K562 (cell line): ENCODE results near the gene CDK14. TPM values are rescaled to one million over a fixed set of nuclear protein-coding genes. Genes with fewer than 3 reads are reported as not detected.

ENCODE experiments used
- ATAC-seq: fragments of 200-7000 bp; cut with Tn5 transposase; 3 replicates; pipeline ENCODE4 v1.9.1; 2020; ENCODE audit warnings: moderate library complexity
- BruUV-seq: library from RNA; stranded (reverse); fragments of 400-500 nt; replicated peaks from 2 replicates; lab custom pipeline; 2021; lab: Mats Ljungman, UMichigan
- CTCF ChIA-PET: fragments of 300-600 bp; formaldehyde crosslinking; extraction: SDS; loops from one replicate; lab custom pipeline; 2021; ENCODE audit warnings: low intra/inter-chr PET ratio; lab: Yijun Ruan, JAX
- POLR2A ChIA-PET: fragments of 300-600, 350-650 bp; sonication (Branson Sonifier 250); formaldehyde crosslinking; extraction: SDS; loops from one replicate; lab custom pipeline; 2021; ENCODE audit warnings: antibody characterized with exemption, inconsistent platforms; lab: Yijun Ruan, JAX
- DNase-seq, 4 experiments: peaks; one replicate each; pipeline versions ENCODE4 v3.0.0 to v3.0.0-alpha.2; 2011 to 2018; ENCODE audit warnings: low spot score in 3 of 4, mixed read lengths in 3 of 4; ENCODE audit errors: extremely low read depth in 1 of 4
- FAIRE-seq: peaks from 2 replicates; lab custom pipeline; 2011; peaks lifted over from hg19 to GRCh38; lab: Jason Lieb, UNC
- H2AFZ ChIP-seq: 2 replicates; pipeline ENCODE4 v1.6.0; 2011; ENCODE audit warnings: low read depth, low read length, control low read depth, inconsistent platforms
- H3K27ac ChIP-seq: fragments of 200-600 bp; 3 replicates; pipeline ENCODE4 v1.8.0; 2011; ENCODE audit warnings: low read depth, mild to moderate bottlenecking, control low read depth, inconsistent platforms, low read length, moderate library complexity, mixed read lengths; ENCODE audit errors: extremely low read depth
- H3K27me3 ChIP-seq, 2 experiments: fragments of 300-600 bp in 1 of 2; 2 replicates in 1 of 2; 3 replicates in 1 of 2; pipeline versions ENCODE4 v1.6.0 to v1.8.0; 2011; ENCODE audit warnings: inconsistent platforms in 2 of 2, low read length in 2 of 2, mild to moderate bottlenecking in 1 of 2, mixed read lengths in 1 of 2, moderate library complexity in 1 of 2; ENCODE audit not compliant: control insufficient read depth in 2 of 2, insufficient read depth in 2 of 2
- H3K36me3 ChIP-seq: fragments of 300-600 bp; 3 replicates; pipeline ENCODE4 v1.8.0; 2011; ENCODE audit warnings: mild to moderate bottlenecking, low read length, inconsistent platforms; ENCODE audit not compliant: control insufficient read depth, insufficient read depth
- H3K4me1 ChIP-seq, 2 experiments: fragments of 200-600 bp in 1 of 2; replicated peaks in 1 of 2; 2 replicates in 1 of 2; 3 replicates in 1 of 2; pipeline versions ENCODE4 v1.5.1 to v1.8.0; 2011; ENCODE audit warnings: inconsistent platforms in 2 of 2, low read length in 2 of 2, mild to moderate bottlenecking in 1 of 2, mixed read lengths in 1 of 2, moderate library complexity in 1 of 2; ENCODE audit not compliant: control insufficient read depth in 2 of 2, insufficient read depth in 2 of 2
- H3K4me2 ChIP-seq: 2 replicates; pipeline ENCODE4 v1.6.1; 2011; ENCODE audit warnings: low read length, control low read depth, inconsistent platforms, mixed read lengths; ENCODE audit not compliant: insufficient read depth
- H3K4me3 ChIP-seq: fragments of 200-600 bp; sonication (generic), shearing (Covaris generic); 2 replicates; pipeline ENCODE4 v1.5.1; 2016; ENCODE audit warnings: control low read depth, inconsistent platforms
- H3K79me2 ChIP-seq: fragments of 200-600 bp; 3 replicates; pipeline ENCODE4 v1.8.0; 2011; ENCODE audit warnings: low read length, inconsistent platforms; ENCODE audit not compliant: control insufficient read depth, insufficient read depth
- H3K9ac ChIP-seq, 2 experiments: 2 replicates each; pipeline versions ENCODE4 v1.6.0 to v1.6.1; 2011; ENCODE audit warnings: low read depth in 2 of 2, low read length in 2 of 2, control low read depth in 1 of 2, inconsistent platforms in 1 of 2, mild to moderate bottlenecking in 1 of 2, mixed read lengths in 1 of 2; ENCODE audit not compliant: insufficient read depth in 1 of 2
- H3K9me1 ChIP-seq: one replicate; pipeline ENCODE4 v1.6.0; 2011; ENCODE audit warnings: inconsistent platforms, mild to moderate bottlenecking, low read length, moderate library complexity; ENCODE audit not compliant: control insufficient read depth, insufficient read depth
- H3K9me3 ChIP-seq: replicated peaks from 2 replicates; pipeline ENCODE4 v1.5.1; 2011; ENCODE audit warnings: low read depth, low read length, inconsistent platforms; ENCODE audit not compliant: control insufficient read depth, insufficient read depth
- H4K20me1 ChIP-seq: replicated peaks from 2 replicates; pipeline ENCODE4 v1.6.1; 2011; ENCODE audit warnings: low read length, inconsistent platforms, mixed read lengths; ENCODE audit not compliant: control insufficient read depth, insufficient read depth
- CHD7 ChIP-seq: fragments of 200-600 bp; sonication (generic); IDR thresholded peaks from one replicate; pipeline ENCODE4 v1.6.1; 2012; ENCODE audit warnings: mild to moderate bottlenecking, low read depth, low read length, inconsistent platforms
- CLOCK ChIP-seq: fragments of 250-450 bp; sonication (Bioruptor Pico); IDR thresholded peaks from 2 replicates; pipeline ENCODE4 v1.4.0; 2020; ENCODE audit warnings: mild to moderate bottlenecking, moderate library complexity, borderline replicate concordance
- HEY1 ChIP-seq: fragments of 250-450 bp; sonication (Bioruptor Pico); IDR thresholded peaks from 2 replicates; pipeline ENCODE4 v1.5.0; 2020; ENCODE audit warnings: mild to moderate bottlenecking, moderate library complexity, borderline replicate concordance
- MXI1 ChIP-seq: IDR thresholded peaks from 2 replicates; pipeline ENCODE4 v1.6.1; 2011; ENCODE audit warnings: low read depth, mild to moderate bottlenecking, improper control_type of control experiment, low read length
- NRF1 ChIP-seq, 2 experiments: fragments of 450-650 bp; IDR thresholded peaks in 1 of 2; conservative IDR thresholded peaks in 1 of 2; 2 replicates each; pipeline ENCODE4 v1.6.1; 2014; ENCODE audit warnings: mild to moderate bottlenecking in 2 of 2
- RB1 ChIP-seq: fragments of 450-650 bp; IDR thresholded peaks from 2 replicates; pipeline ENCODE4 v1.6.1; 2017; ENCODE audit warnings: low read depth, mild to moderate bottlenecking
- SRSF1 ChIP-seq: fragments of 200-400 bp; formaldehyde crosslinking; IDR thresholded peaks from 2 replicates; pipeline ENCODE4 v1.6.1; 2017; ENCODE audit warnings: mild to moderate bottlenecking, low read depth, low read length, moderate library complexity
- ZNF212 ChIP-seq: fragments of 450-650 bp; formaldehyde crosslinking; IDR thresholded peaks from 2 replicates; pipeline ENCODE4 v1.4.0; 2020; ENCODE audit warnings: mild to moderate bottlenecking
- WGBS: fragments of 100-300 bp; shearing (Covaris generic); methylation state at CpG from one replicate; pipeline ENCODE4 v1.1.6; 2016; ENCODE audit warnings: low coverage, mixed read lengths; ENCODE audit not compliant: insufficient coverage; ENCODE audit errors: missing lambda C conversion rate; 5-methylcytosine and 5-hydroxymethylcytosine counted together
- in situ Hi-C: fragments of 300-500 bp; cut with MboI; formaldehyde crosslinking; loops from 4 replicates; pipeline ENCODE4 v1.15.0; 2018; ENCODE audit warnings: inconsistent platforms, mixed read lengths
- intact Hi-C: fragments of 100-400 bp; cut with micrococcal nuclease; formaldehyde crosslinking; loops from 2 replicates; pipeline ENCODE4 v1.14.2; 2022
- polyA plus RNA-seq, 8 experiments: library from polyadenylated mRNA; depleted of rRNA in 4 of 8; stranded (reverse) in 5 of 8; unstranded in 3 of 8; fragments of >200 nt; fragmentation: Nextera tagmentation in 2 of 8; fragmentation: Illumina TruSeq in 1 of 8; extraction: Ambion mirVana in 2 of 8; extraction: Trizol in 1 of 8; gene quantifications; 2 replicates each; pipeline versions ENCODE4 v1.2.1 to v1.2.3, GENCODE V29; 2011 to 2014; ENCODE audit warnings: inconsistent platforms in 1 of 8, missing spikeins in 1 of 8
- total RNA-seq, 7 experiments: library from RNA; depleted of rRNA in 6 of 7; stranded (reverse); fragments of >200 nt in 6 of 7; fragmentation: Illumina TruSeq in 2 of 7; extraction: Trizol in 2 of 7; gene quantifications; 2 replicates each; pipeline versions ENCODE4 v1.2.1 to v1.2.3, GENCODE V29; 2011 to 2021; ENCODE audit warnings: low replicate concordance in 1 of 7

The CDK14 gene
- total and polyA plus RNA-seq, 9 of the 15 experiments (the other 6 are each of a cell fraction or from before 2014, with no cell fraction given): 0.03 to 0.91 (median 0.16) TPM

DNA sequence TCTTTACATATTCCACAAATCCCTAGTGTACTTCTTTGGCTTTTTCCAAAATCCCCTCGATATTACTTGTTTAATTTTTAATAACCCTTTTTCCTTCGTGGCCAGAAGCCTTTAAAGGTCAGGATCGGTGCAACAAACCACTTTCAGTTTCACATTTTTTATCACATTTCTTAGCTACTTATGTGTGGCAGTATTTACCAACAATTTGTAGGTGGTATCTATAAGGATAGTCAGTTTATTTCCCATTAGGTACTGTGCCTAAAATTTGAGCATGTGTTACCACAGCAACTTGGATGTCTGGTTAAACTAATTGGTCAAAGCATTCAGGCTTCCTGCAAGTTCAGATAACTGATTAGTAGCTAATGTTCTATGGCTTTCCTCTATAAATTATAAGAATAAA, 104.9 kb downstream of the CDK14 start:
- Histone ChIP-seq H2AFZ (no peak overlapping the region), H3K9ac (no peak overlapping the region), H3K9me3 (no peaks in the 10 kb centered on the region), H4K20me1 (no peaks in the 10 kb centered on the region), H3K4me2 (no peak overlapping the region), H3K27ac (no peak overlapping the region), H3K36me3 (no peaks in the 10 kb centered on the region), H3K4me3 (no peak overlapping the region), H3K4me1 (no peaks in the 10 kb centered on the region), H3K9me1 (no peaks in the 10 kb centered on the region), H3K27me3 (no peaks in the 10 kb centered on the region), H3K79me2 (no peaks in the 10 kb centered on the region)
- in situ Hi-C loops: no loop called here
- WGBS: 0% methylated on average over 3 of the region's 3 CpGs
- ChIA-PET POLR2A (no interaction called here), CTCF (no interaction called here)
- intact Hi-C loops: no loop called here
- no TSS peak for BruUV-seq
- no peak for ATAC-seq
- DNase-seq: no peak
- FAIRE-seq: no peak
- TF ChIP-seq SRSF1 (no peak), NRF1 (conservative IDR thresholded peaks at IDR 0.05 in 1 of 2, IDR thresholded peaks at IDR 0.05 in 1 of 2) (no peak), HEY1 (CRISPR knock-in tag) (no peak), MXI1 (no peak), ZNF212 (CRISPR knock-in tag) (no peak), CLOCK (no peak), RB1 (no peak), CHD7 (no peak)
